ENCODE measurements around the gene S100A9. TPM values are rescaled to one million over a fixed set of nuclear protein-coding genes. Genes with fewer than 3 reads are reported as not detected.

The S100A9 gene
- total RNA-seq, 1 experiment from 2014 or later, result 0.59 TPM

DNA sequence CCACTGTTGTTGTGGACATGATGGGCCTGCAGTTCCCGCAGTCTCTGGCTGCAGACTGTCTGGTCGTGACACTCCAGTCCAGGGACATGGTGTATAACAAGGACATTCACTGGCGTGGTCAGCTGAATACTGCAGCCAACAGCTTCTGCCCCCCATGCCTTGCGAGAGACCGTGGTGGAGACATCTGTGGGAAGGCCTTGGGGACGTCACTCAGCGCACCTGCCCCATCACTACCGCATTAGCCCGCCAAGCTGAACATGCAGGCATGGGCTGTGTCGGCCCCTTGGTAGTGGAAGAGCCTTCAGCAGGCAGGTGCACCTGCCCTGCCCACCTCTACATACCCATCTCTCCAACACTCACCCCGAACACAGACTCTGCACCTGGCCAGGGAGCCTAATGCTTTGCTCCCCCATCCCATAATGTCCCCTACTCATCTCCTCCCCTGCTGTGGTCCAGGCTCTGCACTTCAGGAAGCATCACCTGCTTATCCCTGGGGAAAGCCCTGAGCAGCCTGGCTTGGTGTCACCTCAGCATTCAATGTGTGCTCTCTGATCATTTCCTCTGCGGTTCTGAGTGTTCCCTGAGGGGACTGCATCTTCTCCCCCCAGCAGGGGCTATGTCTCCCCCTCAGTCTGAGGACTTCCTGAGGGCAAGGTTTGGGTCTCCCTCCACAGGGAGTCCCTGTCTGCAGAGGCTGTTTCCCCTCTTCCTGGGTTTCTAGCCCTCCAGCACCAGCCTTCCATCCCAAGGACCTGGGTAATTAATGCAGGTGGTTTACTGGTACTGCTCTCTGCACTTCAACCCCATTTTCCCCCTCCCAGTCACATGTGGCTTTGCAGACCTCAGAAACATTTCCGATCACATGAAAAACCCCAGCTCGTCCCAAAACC is 12.2 kb upstream of the S100A9 start:
- H3K27ac ChIP-seq (ENCODE audit: low read depth, low read length), result no peak overlapping the region
- TF ChIP-seq, protein P1, sequence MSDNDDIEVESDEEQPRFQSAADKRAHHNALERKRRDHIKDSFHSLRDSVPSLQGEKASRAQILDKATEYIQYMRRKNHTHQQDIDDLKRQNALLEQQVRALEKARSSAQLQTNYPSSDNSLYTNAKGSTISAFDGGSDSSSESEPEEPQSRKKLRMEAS (IDR thresholded peaks at IDR 0.05), result no peak
- TF ChIP-seq SP1 (IDR thresholded peaks at IDR 0.05; ENCODE audit: low read depth), result no peak
- no peak for TF ChIP-seq EZH2phosphoT487 (IDR thresholded peaks at IDR 0.05; ENCODE audit: borderline replicate concordance)
- TF ChIP-seq TCF7L2 (IDR thresholded peaks at IDR 0.05; ENCODE audit: borderline replicate concordance, extremely low read depth, insufficient read depth, insufficient read length), result no peak
- no peak for TF ChIP-seq YY1 (IDR thresholded peaks at IDR 0.05; ENCODE audit: extremely low read depth, insufficient replicate concordance, low read depth, low read length)
- TF ChIP-seq ELF1 (IDR thresholded peaks at IDR 0.05; ENCODE audit: borderline replicate concordance, low read depth), result no peak
- TF ChIP-seq FOSL1 (IDR thresholded peaks at IDR 0.05; ENCODE audit: low read depth), result no peak
- TF ChIP-seq, protein P2, sequence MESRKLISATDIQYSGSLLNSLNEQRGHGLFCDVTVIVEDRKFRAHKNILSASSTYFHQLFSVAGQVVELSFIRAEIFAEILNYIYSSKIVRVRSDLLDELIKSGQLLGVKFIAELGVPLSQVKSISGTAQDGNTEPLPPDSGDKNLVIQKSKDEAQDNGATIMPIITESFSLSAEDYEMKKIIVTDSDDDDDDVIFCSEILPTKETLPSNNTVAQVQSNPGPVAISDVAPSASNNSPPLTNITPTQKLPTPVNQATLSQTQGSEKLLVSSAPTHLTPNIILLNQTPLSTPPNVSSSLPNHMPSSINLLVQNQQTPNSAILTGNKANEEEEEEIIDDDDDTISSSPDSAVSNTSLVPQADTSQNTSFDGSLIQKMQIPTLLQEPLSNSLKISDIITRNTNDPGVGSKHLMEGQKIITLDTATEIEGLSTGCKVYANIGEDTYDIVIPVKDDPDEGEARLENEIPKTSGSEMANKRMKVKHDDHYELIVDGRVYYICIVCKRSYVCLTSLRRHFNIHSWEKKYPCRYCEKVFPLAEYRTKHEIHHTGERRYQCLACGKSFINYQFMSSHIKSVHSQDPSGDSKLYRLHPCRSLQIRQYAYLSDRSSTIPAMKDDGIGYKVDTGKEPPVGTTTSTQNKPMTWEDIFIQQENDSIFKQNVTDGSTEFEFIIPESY (IDR thresholded peaks at IDR 0.05; ENCODE audit: extremely low read depth, insufficient replicate concordance, low read length), result no peak
- no peak for TF ChIP-seq ZFX (IDR thresholded peaks at IDR 0.05)
- no peak for TF ChIP-seq CBX3 (IDR thresholded peaks at IDR 0.05; ENCODE audit: low read depth)
- TF ChIP-seq ZNF274 (IDR thresholded peaks at IDR 0.05; ENCODE audit: low read depth, low read length), result no peak
- TF ChIP-seq, protein P3, sequence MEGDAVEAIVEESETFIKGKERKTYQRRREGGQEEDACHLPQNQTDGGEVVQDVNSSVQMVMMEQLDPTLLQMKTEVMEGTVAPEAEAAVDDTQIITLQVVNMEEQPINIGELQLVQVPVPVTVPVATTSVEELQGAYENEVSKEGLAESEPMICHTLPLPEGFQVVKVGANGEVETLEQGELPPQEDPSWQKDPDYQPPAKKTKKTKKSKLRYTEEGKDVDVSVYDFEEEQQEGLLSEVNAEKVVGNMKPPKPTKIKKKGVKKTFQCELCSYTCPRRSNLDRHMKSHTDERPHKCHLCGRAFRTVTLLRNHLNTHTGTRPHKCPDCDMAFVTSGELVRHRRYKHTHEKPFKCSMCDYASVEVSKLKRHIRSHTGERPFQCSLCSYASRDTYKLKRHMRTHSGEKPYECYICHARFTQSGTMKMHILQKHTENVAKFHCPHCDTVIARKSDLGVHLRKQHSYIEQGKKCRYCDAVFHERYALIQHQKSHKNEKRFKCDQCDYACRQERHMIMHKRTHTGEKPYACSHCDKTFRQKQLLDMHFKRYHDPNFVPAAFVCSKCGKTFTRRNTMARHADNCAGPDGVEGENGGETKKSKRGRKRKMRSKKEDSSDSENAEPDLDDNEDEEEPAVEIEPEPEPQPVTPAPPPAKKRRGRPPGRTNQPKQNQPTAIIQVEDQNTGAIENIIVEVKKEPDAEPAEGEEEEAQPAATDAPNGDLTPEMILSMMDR (IDR thresholded peaks at IDR 0.05 in 2 of 3, conservative IDR thresholded peaks at IDR 0.05 in 1 of 3; ENCODE audit: borderline replicate concordance in 1 of 3, insufficient read depth in 1 of 3, low read depth in 2 of 3, low read length in 2 of 3), result no peak
- TF ChIP-seq, protein P4, sequence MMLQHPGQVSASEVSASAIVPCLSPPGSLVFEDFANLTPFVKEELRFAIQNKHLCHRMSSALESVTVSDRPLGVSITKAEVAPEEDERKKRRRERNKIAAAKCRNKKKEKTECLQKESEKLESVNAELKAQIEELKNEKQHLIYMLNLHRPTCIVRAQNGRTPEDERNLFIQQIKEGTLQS (IDR thresholded peaks at IDR 0.05), result no peak
- no peak for TF ChIP-seq EGR1 (IDR thresholded peaks at IDR 0.05; ENCODE audit: low read depth)
- no peak for TF ChIP-seq SRF (IDR thresholded peaks at IDR 0.05; ENCODE audit: low read depth)
- no TSS peak for BruUV-seq (replicated peaks)
- ChIA-PET POLR2A (no interaction called here), RAD21 (ENCODE audit: low non-redundant PET in 1 of 2, low total read pairs in 2 of 2, uncharacterized antibody in 2 of 2, unreplicated experiment in 2 of 2) (no interaction called here), CTCF (no interaction called here)
- no peaks in the 10 kb centered on the region for H3K4me1 ChIP-seq (ENCODE audit: control insufficient read depth in 1 of 2, insufficient read depth in 2 of 2, low read length in 2 of 2)
- H3K79me2 ChIP-seq (ENCODE audit: insufficient read depth, low read length), result no peaks in the 10 kb centered on the region
- H4K20me1 ChIP-seq (ENCODE audit: insufficient read depth), result no peaks in the 10 kb centered on the region
- H3K9me3 ChIP-seq (ENCODE audit: control insufficient read depth in 1 of 2, insufficient read depth in 1 of 2, low read depth in 1 of 2, low read length in 2 of 2), result no peaks in the 10 kb centered on the region
- intact Hi-C loops (cut with micrococcal nuclease), result no loop called here
- H3K4me3 ChIP-seq (replicated peaks in 1 of 2; ENCODE audit: low read depth in 1 of 2, low read length in 2 of 2), result no peak overlapping the region
- H3K9me2 ChIP-seq (ENCODE audit: insufficient read depth), result no peaks in the 10 kb centered on the region
- H3K36me3 ChIP-seq (ENCODE audit: control insufficient read depth in 1 of 2, insufficient read depth in 2 of 2, low read length in 2 of 2), result no peaks in the 10 kb centered on the region
- peaks cover 54% of the 10 kb centered on the region for H3K27me3 ChIP-seq (ENCODE audit: insufficient read depth, low read length)
- no peak for ATAC-seq
- DNase-seq (ENCODE audit: low read depth, low spot score), result no peak
- no peak overlapping the region for H2AFZ ChIP-seq (ENCODE audit: low read depth, low read length, poor library complexity, severe bottlenecking)
- H3K9ac ChIP-seq (ENCODE audit: low read length), result no peak overlapping the region
- no peak overlapping the region for H3K4me2 ChIP-seq (ENCODE audit: low read length)
